Hepatocyte (in vitro differentiated cells): ENCODE data around the gene AMH. TPM values are rescaled to one million over a fixed set of nuclear protein-coding genes. Genes with fewer than 3 reads are reported as not detected.
A peak's percentile ranks its signal among the peaks of the same experiment; 100 is the strongest.

Experiments
- DNase-seq: peaks from one replicate; pipeline ENCODE4 v3.0.0-alpha.2; 2016; ENCODE audit warnings: low spot score
- H2AFZ ChIP-seq: fragments of 200-600 bp; sonication (generic); 2 replicates; pipeline ENCODE4 v1.6.0; 2016; ENCODE audit warnings: antibody characterized with exemption, mild to moderate bottlenecking
- H3K27ac ChIP-seq: fragments of 200-600 bp; sonication (generic); 2 replicates; pipeline ENCODE4 v1.5.1; 2016; ENCODE audit warnings: mild to moderate bottlenecking
- H3K27me3 ChIP-seq: fragments of 200-600 bp; sonication (generic); 2 replicates; pipeline ENCODE4 v1.6.1; 2016
- H3K36me3 ChIP-seq: fragments of 200-600 bp; sonication (generic); replicated peaks from 2 replicates; pipeline ENCODE4 v1.5.1; 2016; ENCODE audit warnings: low read depth; ENCODE audit not compliant: insufficient read depth
- H3K4me1 ChIP-seq: fragments of 200-600 bp; sonication (generic); 2 replicates; pipeline ENCODE4 v1.5.1; 2016; ENCODE audit warnings: mild to moderate bottlenecking, moderate library complexity; ENCODE audit not compliant: insufficient read depth
- H3K4me2 ChIP-seq: fragments of 200-600 bp; sonication (generic); 2 replicates; pipeline ENCODE4 v1.6.0; 2016
- H3K4me3 ChIP-seq: fragments of 200-600 bp; sonication (generic); 2 replicates; pipeline ENCODE4 v1.5.1; 2016; ENCODE audit warnings: mild to moderate bottlenecking
- H3K79me2 ChIP-seq: fragments of 200-600 bp; sonication (generic); 2 replicates; pipeline ENCODE4 v1.6.0; 2017; ENCODE audit warnings: mild to moderate bottlenecking
- H3K9me2 ChIP-seq: fragments of 200-600 bp; sonication (generic); replicated peaks from 2 replicates; pipeline ENCODE4 v1.6.0; 2017; ENCODE audit warnings: mild to moderate bottlenecking; ENCODE audit not compliant: insufficient read depth
- H3K9me3 ChIP-seq: fragments of 200-600 bp; sonication (generic); 2 replicates; pipeline ENCODE4 v1.5.1; 2016; ENCODE audit warnings: low read depth, mild to moderate bottlenecking
- H4K20me1 ChIP-seq: fragments of 200-600 bp; sonication (generic); 2 replicates; pipeline ENCODE4 v1.6.0; 2016; ENCODE audit warnings: mild to moderate bottlenecking; ENCODE audit not compliant: insufficient read depth, poor library complexity, severe bottlenecking
- EZH2 ChIP-seq: fragments of 200-600 bp; sonication (generic); IDR thresholded peaks from 2 replicates; pipeline ENCODE4 v1.6.1; 2016; ENCODE audit warnings: antibody characterized with exemption, mild to moderate bottlenecking, borderline replicate concordance
- EZH2phosphoT487 ChIP-seq: fragments of 200-600 bp; sonication (generic); IDR thresholded peaks from one replicate; pipeline ENCODE4 v1.6.1; 2018; ENCODE audit warnings: antibody characterized with exemption, mild to moderate bottlenecking, low read depth, moderate library complexity; ENCODE audit not compliant: unreplicated experiment, severe bottlenecking
- WGBS: methylation state at CpG from one replicate; pipeline ENCODE4 v1.1.6; 2016; ENCODE audit warnings: low lambda C conversion rate; ENCODE audit errors: missing lambda C conversion rate; 5-methylcytosine and 5-hydroxymethylcytosine counted together
- polyA plus RNA-seq: library from polyadenylated mRNA; unstranded; fragments of >200 nt; fragmentation: Nextera tagmentation; extraction: Ambion mirVana; gene quantifications from 2 replicates; pipeline ENCODE4 v1.2.1, GENCODE V29; 2016
- total RNA-seq: library from RNA; depleted of rRNA; stranded (reverse); fragments of >200 nt; gene quantifications from 2 replicates; pipeline ENCODE4 v1.2.3, GENCODE V29; 2014
- TF ChIP-seq, protein P1 (sequence below): fragments of 200-600 bp; sonication (generic); IDR thresholded peaks from 2 replicates; pipeline ENCODE4 v1.5.1; 2016; ENCODE audit warnings: antibody characterized with exemption, mild to moderate bottlenecking; ENCODE audit not compliant: poor library complexity

The AMH gene
- total and polyA plus RNA-seq, 2 experiments from 2014 or later: 8.2 to 20.9 TPM

DNA sequence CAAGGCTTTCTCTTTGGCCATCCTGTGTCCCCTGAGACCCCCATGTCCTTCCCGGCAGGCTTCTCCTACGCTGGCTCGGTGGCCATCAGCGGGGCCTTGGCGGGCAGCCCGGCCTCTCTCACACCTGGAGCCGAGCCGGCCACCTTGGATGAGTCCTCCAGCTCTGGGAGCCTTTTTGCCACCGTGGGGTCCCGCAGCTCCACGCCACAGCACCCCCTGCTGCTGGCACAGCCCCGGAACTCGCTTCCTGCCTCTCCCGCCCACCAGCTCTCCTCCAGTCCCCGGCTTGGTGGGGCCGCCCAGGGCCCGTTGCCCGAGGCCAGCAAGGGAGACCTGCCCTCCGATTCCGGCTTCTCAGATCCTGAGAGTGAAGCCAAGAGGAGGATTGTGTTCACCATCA is 27.2 kb upstream of the AMH start:
- Histone ChIP-seq H3K4me3 (no peak overlapping the region), H3K36me3 (no peaks in the 10 kb centered on the region), H3K4me2 (no peak overlapping the region), H3K27ac (no peak overlapping the region), H3K9me3 (no peaks in the 10 kb centered on the region), H3K9me2 (no peaks in the 10 kb centered on the region), H3K4me1 (no peaks in the 10 kb centered on the region), H3K79me2 (no peaks in the 10 kb centered on the region), H4K20me1 (no peaks in the 10 kb centered on the region), H2AFZ (no peak overlapping the region), H3K27me3 (no peaks in the 10 kb centered on the region)
- TF ChIP-seq, protein P1, sequence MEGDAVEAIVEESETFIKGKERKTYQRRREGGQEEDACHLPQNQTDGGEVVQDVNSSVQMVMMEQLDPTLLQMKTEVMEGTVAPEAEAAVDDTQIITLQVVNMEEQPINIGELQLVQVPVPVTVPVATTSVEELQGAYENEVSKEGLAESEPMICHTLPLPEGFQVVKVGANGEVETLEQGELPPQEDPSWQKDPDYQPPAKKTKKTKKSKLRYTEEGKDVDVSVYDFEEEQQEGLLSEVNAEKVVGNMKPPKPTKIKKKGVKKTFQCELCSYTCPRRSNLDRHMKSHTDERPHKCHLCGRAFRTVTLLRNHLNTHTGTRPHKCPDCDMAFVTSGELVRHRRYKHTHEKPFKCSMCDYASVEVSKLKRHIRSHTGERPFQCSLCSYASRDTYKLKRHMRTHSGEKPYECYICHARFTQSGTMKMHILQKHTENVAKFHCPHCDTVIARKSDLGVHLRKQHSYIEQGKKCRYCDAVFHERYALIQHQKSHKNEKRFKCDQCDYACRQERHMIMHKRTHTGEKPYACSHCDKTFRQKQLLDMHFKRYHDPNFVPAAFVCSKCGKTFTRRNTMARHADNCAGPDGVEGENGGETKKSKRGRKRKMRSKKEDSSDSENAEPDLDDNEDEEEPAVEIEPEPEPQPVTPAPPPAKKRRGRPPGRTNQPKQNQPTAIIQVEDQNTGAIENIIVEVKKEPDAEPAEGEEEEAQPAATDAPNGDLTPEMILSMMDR: peak; percentile 27
- TF ChIP-seq EZH2: no peak
- WGBS: 95% methylated on average over 15 of the region's 20 CpGs
- DNase-seq: no peak

DNA sequence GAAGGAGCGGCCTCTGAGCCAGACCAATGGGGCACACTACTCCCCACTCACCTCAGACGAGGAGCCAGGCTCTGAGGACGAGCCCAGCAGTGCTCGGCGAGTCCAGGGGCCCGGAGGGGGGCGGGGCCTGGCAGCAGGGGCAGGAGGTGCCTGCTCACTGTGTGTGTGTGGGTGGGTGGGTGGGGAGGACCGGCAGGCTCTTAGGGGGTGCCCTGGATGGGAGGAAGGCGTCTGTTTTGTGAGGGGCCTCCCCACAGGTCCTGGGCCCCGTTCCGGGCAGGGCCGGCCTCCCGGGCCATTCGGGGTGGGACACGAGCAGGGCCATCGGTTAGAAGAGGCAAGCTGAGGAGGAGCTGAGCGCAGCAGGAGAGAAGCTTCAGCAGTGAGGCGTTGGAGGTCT is 25.7 kb upstream of the AMH start:
- H3K27ac ChIP-seq: no peak overlapping the region
- TF ChIP-seq EZH2phosphoT487 (no peak), EZH2 (no peak)
- TF ChIP-seq, protein P1: no peak
- no peaks in the 10 kb centered on the region for H3K9me2 ChIP-seq
- no peaks in the 10 kb centered on the region for H3K4me1 ChIP-seq
- H3K36me3 ChIP-seq: no peaks in the 10 kb centered on the region
- H3K9me3 ChIP-seq: no peaks in the 10 kb centered on the region
- no peak overlapping the region for H2AFZ ChIP-seq
- H3K4me3 ChIP-seq: no peak overlapping the region
- H4K20me1 ChIP-seq: no peaks in the 10 kb centered on the region
- H3K27me3 ChIP-seq: no peaks in the 10 kb centered on the region
- H3K4me2 ChIP-seq: no peak overlapping the region
- no peak for DNase-seq
- 100% methylated on average over 10 of the region's 18 CpGs for WGBS
- no peaks in the 10 kb centered on the region for H3K79me2 ChIP-seq

DNA sequence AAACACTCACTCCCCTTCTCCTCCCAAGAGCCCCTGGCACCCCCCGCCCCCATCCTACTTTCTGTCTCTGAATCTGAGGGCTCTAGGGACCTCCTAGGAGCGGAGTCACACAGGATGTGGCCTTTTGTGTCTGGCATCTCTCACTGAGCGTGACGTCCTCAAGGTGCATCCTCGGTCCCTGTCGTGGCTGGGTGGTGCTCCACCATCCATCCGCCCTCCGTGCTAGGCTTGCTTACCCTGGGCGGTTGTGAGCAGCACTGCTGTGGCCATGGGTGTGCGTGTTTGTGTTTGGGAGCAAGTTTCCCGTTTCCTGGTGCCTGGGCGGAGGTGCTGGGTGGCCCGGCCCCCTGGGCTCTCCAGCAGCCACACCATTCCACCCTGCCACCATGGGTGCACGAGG is 25.2 kb upstream of the AMH start:
- no peak overlapping the region for H3K27ac ChIP-seq
- H3K9me3 ChIP-seq: no peaks in the 10 kb centered on the region
- no peak for DNase-seq
- H2AFZ ChIP-seq: no peak overlapping the region
- no peaks in the 10 kb centered on the region for H3K9me2 ChIP-seq
- no peaks in the 10 kb centered on the region for H3K27me3 ChIP-seq
- H3K79me2 ChIP-seq: no peaks in the 10 kb centered on the region
- TF ChIP-seq, protein P1: no peak
- TF ChIP-seq EZH2: no peak
- H3K4me1 ChIP-seq: no peaks in the 10 kb centered on the region
- H3K4me3 ChIP-seq: no peak overlapping the region
- H3K4me2 ChIP-seq: no peak overlapping the region
- no peaks in the 10 kb centered on the region for H3K36me3 ChIP-seq
- no peaks in the 10 kb centered on the region for H4K20me1 ChIP-seq
- WGBS: 96% methylated on average over 14 of the region's 14 CpGs

DNA sequence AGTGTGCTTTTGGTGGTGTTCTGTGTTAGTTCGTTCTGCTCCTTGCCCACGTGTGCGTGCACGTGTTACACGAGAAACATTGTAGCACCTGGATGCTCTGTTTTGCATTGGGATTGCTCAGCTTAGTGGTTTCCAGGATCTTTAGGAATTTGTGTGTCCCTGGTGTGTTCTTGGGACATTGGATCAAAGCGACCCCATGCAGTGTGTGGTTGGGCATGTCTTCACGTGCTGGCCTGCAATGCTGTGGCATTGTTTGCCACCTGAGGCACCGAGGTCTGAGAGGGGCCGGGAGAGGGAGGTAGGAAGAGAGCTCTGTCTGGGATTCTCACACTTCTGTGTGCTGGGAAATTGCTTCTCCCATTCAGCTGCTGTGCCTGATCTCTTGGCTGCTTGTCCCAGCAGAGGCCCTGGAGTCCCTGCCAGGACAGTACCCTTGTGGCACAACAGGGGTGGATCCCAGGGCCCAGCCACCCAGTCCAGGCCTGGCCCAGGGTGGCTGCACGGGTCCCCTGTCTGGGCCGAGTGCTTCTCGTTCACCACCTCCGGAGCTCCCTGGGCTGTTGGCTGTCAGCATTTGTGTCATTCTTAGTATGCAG is 24.3 kb upstream of the AMH start:
- H3K36me3 ChIP-seq: no peaks in the 10 kb centered on the region

More for the DNA sequence above, 24.3 kb upstream of the AMH start:
- H3K79me2 ChIP-seq: no peaks in the 10 kb centered on the region
- no peaks in the 10 kb centered on the region for H4K20me1 ChIP-seq
- H3K4me1 ChIP-seq: no peaks in the 10 kb centered on the region
- H3K4me2 ChIP-seq: no peak overlapping the region
- no peaks in the 10 kb centered on the region for H3K9me3 ChIP-seq
- 90% methylated on average over 13 of the region's 13 CpGs for WGBS
- TF ChIP-seq, protein P1: no peak
- TF ChIP-seq EZH2 (no peak), EZH2phosphoT487 (no peak)
- no peaks in the 10 kb centered on the region for H3K9me2 ChIP-seq
- H3K27me3 ChIP-seq: no peaks in the 10 kb centered on the region
- no peak overlapping the region for H3K27ac ChIP-seq
- H2AFZ ChIP-seq: no peak overlapping the region
- no peak overlapping the region for H3K4me3 ChIP-seq
- no peak for DNase-seq
